Peyer's patch (tissue), 4 donors: ENCODE data around the gene MMD2.

ENCODE experiments used
- CTCF ChIP-seq, 6 experiments: fragments of 450-650 bp in 4 of 6; fragments of 200-600 bp in 2 of 6; sonication (generic) in 1 of 6; IDR thresholded peaks; one replicate each; pipeline ENCODE4 v1.5.1; 2017 to 2019; ENCODE audit warnings: antibody characterized with exemption in 6 of 6, mild to moderate bottlenecking in 3 of 6, moderate library complexity in 1 of 6
- POLR2A ChIP-seq, 2 donors: fragments of 450-650 bp; IDR thresholded peaks; one replicate each; pipeline ENCODE4 v1.5.1; 2017; ENCODE audit warnings: antibody characterized with exemption in 2 of 2, mild to moderate bottlenecking in 2 of 2, moderate library complexity in 2 of 2

- no peak for TF ChIP-seq CTCF (IDR thresholded peaks at IDR 0.05)
- no peak for TF ChIP-seq POLR2A (IDR thresholded peaks at IDR 0.05)
Observed at GRCh38 chr7:4871056-4871680, 87.8 kb downstream of the MMD2 start.
